Astrocyte of the hippocampus (primary cell): Measurements from ENCODE around the gene AHNAK.
"Not testable (repeated sequence)": the region's sequence is repeated elsewhere in the genome, so short reads cannot be mapped to it uniquely, and the experiment has no call there.

Experiments used
- DNase-seq: peaks from one replicate; pipeline ENCODE4 v3.0.0; 2011; ENCODE audit warnings: low read depth, low spot score

Gene AHNAK

GRCh38 chr11:62535802-62536201 lies 10.8 kb downstream of the AHNAK start:
- no peak for DNase-seq

- DNase-seq = no peak
These were observed 11.6 kb downstream of the AHNAK start for GRCh38 chr11:62534779-62535545.

- no peak for DNase-seq
These were observed 14.5 kb downstream of the AHNAK start for GRCh38 chr11:62532096-62532495.

- DNase-seq = no peak
These were observed 29.8 kb downstream of the AHNAK start for GRCh38 chr11:62516736-62517371.

GRCh38 chr11:62514151-62514550 lies 32.5 kb downstream of the AHNAK start:
- no peak for DNase-seq

GRCh38 chr11:62513626-62514025 lies 33.0 kb downstream of the AHNAK start:
- DNase-seq = no peak

- DNase-seq = no peak
These were observed 33.6 kb downstream of the AHNAK start for GRCh38 chr11:62512961-62513360.

GRCh38 chr11:62508336-62509058 lies 38.1 kb downstream of the AHNAK start:
- peak; percentile 92 for DNase-seq

- no peak for DNase-seq
These were observed 39.5 kb downstream of the AHNAK start for GRCh38 chr11:62507125-62507422.

- DNase-seq = no peak
These were observed 40.0 kb downstream of the AHNAK start for GRCh38 chr11:62506413-62507124.

GRCh38 chr11:62505440-62506091 lies 41.0 kb downstream of the AHNAK start:
- DNase-seq = no peak

GRCh38 chr11:62505059-62505439 lies 41.6 kb downstream of the AHNAK start:
- DNase-seq = peak; percentile 28

- DNase-seq = peak; percentile 50
These were observed 42.2 kb downstream of the AHNAK start for GRCh38 chr11:62504158-62504973.

GRCh38 chr11:62502030-62502730 lies 44.4 kb downstream of the AHNAK start:
- DNase-seq = peak; percentile 29

GRCh38 chr11:62501432-62501891 lies 45.1 kb downstream of the AHNAK start:
- DNase-seq = peak; percentile 84

GRCh38 chr11:62500650-62501030 lies 46.0 kb downstream of the AHNAK start:
- no peak for DNase-seq

GRCh38 chr11:62499944-62500649 lies 46.5 kb downstream of the AHNAK start:
- DNase-seq = no peak

GRCh38 chr11:62499311-62499943 lies 47.2 kb downstream of the AHNAK start:
- not testable (repeated sequence) for DNase-seq
